ENCODE data around the gene MTCL1. TPM values are rescaled to one million over a fixed set of nuclear protein-coding genes. Genes with fewer than 3 reads are reported as not detected.

The MTCL1 gene
- total and polyA plus RNA-seq, 2 of the 8 experiments (the other 6 are each of a cell fraction or from before 2014, with no cell fraction given): 16.6 to 60.8 TPM

GRCh38 chr18:8763611-8764010 is 58.3 kb downstream of the MTCL1 start:
- Histone ChIP-seq H3K4me1 (replicated peaks in 1 of 4; ENCODE audit: control insufficient read depth in 3 of 4, insufficient read depth in 4 of 4, low read length in 3 of 4) (peaks cover 0 to 6% (median 0%) of the 10 kb centered on the region in 4 experiments; a peak in 2 of 7 replicates), H2AK5ac (ENCODE audit: low read depth, low read length) (no peak overlapping the region), H3K9ac (replicated peaks in 1 of 4; ENCODE audit: extremely low read depth in 1 of 4, low read depth in 3 of 4, low read length in 3 of 4) (no peak overlapping the region), H2AFZ (ENCODE audit: low read length) (no peak overlapping the region), H2BK12ac (ENCODE audit: low read depth, low read length) (no peak overlapping the region), H4K5ac (ENCODE audit: insufficient read length, low read depth, low read length) (no peak overlapping the region), H4K20me1 (replicated peaks in 1 of 2; ENCODE audit: control insufficient read depth in 1 of 2, insufficient read depth in 2 of 2, low read length in 2 of 2) (peaks cover 0 to 3% of the 10 kb centered on the region in 2 experiments), H4K91ac (replicated peaks; ENCODE audit: insufficient read length, low read length) (no peak overlapping the region), H2BK15ac (ENCODE audit: low read length) (no peak overlapping the region), H3K14ac (ENCODE audit: insufficient read length) (no peak overlapping the region), H3K23me2 (ENCODE audit: low read depth, low read length) (no peaks in the 10 kb centered on the region), H4K8ac (ENCODE audit: extremely low read depth, insufficient read depth, low read length) (no peak overlapping the region), H2BK5ac (ENCODE audit: low read depth, low read length) (no peak overlapping the region), H3K27me3 (replicated peaks in 1 of 4; ENCODE audit: control insufficient read depth in 3 of 4, extremely low read depth in 1 of 4, insufficient read depth in 3 of 4, low read length in 3 of 4) (no peaks in the 10 kb centered on the region), H3K79me2 (ENCODE audit: control insufficient read depth in 1 of 2, insufficient read depth in 2 of 2, low read length in 2 of 2) (no peaks in the 10 kb centered on the region; a peak in 1 of 4 replicates), H3K4ac (replicated peaks; ENCODE audit: insufficient read length, low read depth, low read length) (no peak overlapping the region), H3K79me1 (ENCODE audit: low read depth, low read length) (peaks cover 4% of the 10 kb centered on the region), H3K56ac (replicated peaks; ENCODE audit: insufficient read length, low read depth, low read length) (no peak overlapping the region), H3K9me3 (ENCODE audit: insufficient read depth in 2 of 2, low read depth in 1 of 2, low read length in 1 of 2) (peaks cover 0 to 5% of the 10 kb centered on the region in 2 experiments; a peak in 2 of 4 replicates), H3K18ac (ENCODE audit: extremely low read depth, low read length) (no peak overlapping the region), H3K4me3 (ENCODE audit: extremely low read depth in 1 of 4, insufficient read depth in 2 of 4, low read depth in 3 of 4, low read length in 4 of 4) (no peak overlapping the region), H3K36me3 (ENCODE audit: control insufficient read depth in 2 of 4, insufficient read depth in 4 of 4, low read length in 3 of 4) (peaks cover 0 to 13% (median 8%) of the 10 kb centered on the region in 4 experiments; a peak in 6 of 8 replicates), H3K23ac (ENCODE audit: insufficient read length) (no peak overlapping the region), H3K4me2 (ENCODE audit: insufficient read depth in 1 of 2, low read depth in 2 of 2, low read length in 2 of 2) (no peak overlapping the region), H3K27ac (ENCODE audit: low read depth, low read length) (no peak overlapping the region), H2BK120ac (replicated peaks; ENCODE audit: low read depth, low read length) (no peak overlapping the region), H2BK20ac (ENCODE audit: low read length) (no peak overlapping the region)
- CTCF ChIA-PET (ENCODE audit: partially characterized antibody): no interaction called here
- DNase-seq (ENCODE audit: low read depth in 1 of 2, low spot score in 2 of 2) (no peak), FAIRE-seq (no peak)
- WGBS, 2 experiments (ENCODE audit: extremely low coverage in 1 of 2, insufficient coverage in 1 of 2, insufficient read length in 1 of 2, insufficient replicate concordance in 2 of 2, low coverage in 1 of 2, low lambda C conversion rate in 2 of 2, missing lambda C conversion rate in 1 of 2): 79% methylated on average over 2 of the region's 2 CpGs; no CpG with 5 or more reads in 1 of the 2 experiments
- POLR2A ChIA-PET (ENCODE audit: partially characterized antibody): no interaction called here
- no peak for TF ChIP-seq POLR2A (IDR thresholded peaks at IDR 0.05; ENCODE audit: control extremely low read depth in 1 of 2, low read depth in 2 of 2, low read length in 2 of 2)
- no peak for TF ChIP-seq SIRT6 (IDR thresholded peaks at IDR 0.05; ENCODE audit: low read length)
- no peak for TF ChIP-seq BCL11A (IDR thresholded peaks at IDR 0.05; ENCODE audit: low read depth in 2 of 2, low read length in 2 of 2)
- no peak for TF ChIP-seq HDAC6 (IDR thresholded peaks at IDR 0.05; ENCODE audit: low read depth, low read length)
- TF ChIP-seq CBX8 (IDR thresholded peaks at IDR 0.05; ENCODE audit: borderline replicate concordance, low read depth, low read length): no peak
